NOMO-1 (cell line): ENCODE results near the gene PATE1.
"Not testable (repeated sequence)": the region's sequence is repeated elsewhere in the genome, so short reads cannot be mapped to it uniquely, and the experiment has no call there.

Experiments
- DNase-seq, 2 experiments: peaks; one replicate each; lab custom pipeline; 2025; ENCODE audit not compliant: unreplicated experiment in 2 of 2; lab: John Stamatoyannopoulos, UW

The PATE1 gene, protein sequence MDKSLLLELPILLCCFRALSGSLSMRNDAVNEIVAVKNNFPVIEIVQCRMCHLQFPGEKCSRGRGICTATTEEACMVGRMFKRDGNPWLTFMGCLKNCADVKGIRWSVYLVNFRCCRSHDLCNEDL

GRCh38 chr11:125745979-125746378 lies at the start of gene PATE1:
TSS of gene PATE1 (plus strand) at chr11:125746279. CDS start at chr11:125746305, 26 bp downstream.
- DNase-seq, result no peak

DNA sequence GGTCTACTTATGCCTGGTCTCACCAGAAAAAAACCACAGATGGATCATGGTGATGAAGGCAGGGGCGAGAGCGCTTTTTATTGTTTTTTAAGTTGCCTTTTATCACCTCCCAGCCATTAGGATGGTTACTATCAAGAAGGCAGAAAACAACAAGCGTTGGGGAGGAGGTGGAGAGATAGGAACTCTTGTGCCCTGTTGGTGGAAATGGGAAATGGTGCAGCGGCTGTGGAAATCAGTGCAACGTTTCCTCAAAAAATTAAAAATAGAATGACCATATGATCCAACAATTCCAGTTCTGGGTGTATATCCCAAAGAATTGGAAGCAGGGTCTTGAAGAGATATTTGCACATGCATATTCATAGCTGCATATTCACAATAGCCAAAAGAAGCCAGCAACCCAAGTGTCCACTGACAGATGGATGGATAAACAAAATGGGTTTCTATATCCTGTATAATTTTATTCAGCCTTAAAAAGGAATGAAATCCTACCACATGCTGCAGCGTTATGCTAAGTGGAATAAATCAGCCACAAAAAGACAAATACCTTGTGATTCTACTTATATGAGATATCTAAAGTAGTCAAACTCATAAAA lies 45.0 kb upstream of the PATE1 start:
- no peak for DNase-seq

DNA sequence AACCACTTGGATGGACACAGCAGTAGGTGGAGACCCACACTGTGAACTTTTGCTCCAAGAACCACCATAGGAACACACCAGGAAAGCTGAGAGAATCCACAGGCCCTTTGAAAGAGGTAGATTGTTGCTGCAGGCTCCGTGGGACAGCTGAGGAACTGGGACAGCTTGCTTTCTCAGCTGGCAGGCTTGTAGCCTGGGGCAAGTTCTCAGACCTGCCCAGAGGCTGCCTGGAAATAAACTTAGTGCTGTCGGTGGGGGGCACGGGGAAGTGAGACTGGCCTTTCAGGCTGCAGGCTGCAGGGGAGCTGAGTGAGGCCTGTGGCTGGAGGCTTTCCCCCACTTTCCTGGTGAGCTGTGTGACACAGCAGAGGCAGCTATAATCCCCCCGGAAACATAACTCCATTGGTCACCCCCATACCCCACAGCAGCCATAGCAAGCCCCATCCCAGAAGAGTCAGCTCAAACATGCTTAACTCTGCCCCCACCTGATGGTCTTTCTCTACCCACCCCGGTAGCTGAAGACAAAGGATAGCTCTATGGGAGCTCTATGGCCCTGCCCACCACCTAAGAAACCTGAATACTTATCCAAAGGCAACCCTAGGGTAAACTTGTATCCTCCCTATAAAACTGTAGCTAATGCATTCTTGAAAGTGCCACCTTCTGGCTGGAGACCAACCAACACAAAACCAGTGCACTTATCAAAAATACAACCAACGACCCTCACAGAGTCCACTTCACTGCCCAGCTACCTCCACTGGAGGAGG lies 44.0 kb upstream of the PATE1 start:
- DNase-seq, result no peak

GRCh38 chr11:125704686-125705085 lies 41.4 kb upstream of the PATE1 start:
- not testable (repeated sequence) for DNase-seq

DNA sequence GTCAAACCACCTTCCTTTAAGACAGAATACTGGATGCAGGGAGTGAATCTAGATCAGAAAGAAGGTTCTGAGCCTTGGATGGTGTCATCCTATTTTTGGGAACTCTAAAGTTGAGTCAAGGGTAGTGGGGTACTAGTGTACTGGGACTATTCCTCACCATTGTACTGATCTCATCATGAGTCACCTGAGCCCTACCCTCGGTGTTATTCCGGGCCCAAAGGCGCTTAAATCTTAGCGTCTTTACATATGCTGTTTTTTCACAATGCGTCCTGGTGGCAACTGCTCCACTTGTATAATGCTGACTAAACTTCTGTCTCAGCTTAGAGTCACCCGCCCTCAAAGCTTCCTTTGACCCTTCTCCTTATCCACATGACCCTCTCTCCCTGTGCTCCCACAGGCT lies 25.3 kb upstream of the PATE1 start:
- no peak for DNase-seq

DNA sequence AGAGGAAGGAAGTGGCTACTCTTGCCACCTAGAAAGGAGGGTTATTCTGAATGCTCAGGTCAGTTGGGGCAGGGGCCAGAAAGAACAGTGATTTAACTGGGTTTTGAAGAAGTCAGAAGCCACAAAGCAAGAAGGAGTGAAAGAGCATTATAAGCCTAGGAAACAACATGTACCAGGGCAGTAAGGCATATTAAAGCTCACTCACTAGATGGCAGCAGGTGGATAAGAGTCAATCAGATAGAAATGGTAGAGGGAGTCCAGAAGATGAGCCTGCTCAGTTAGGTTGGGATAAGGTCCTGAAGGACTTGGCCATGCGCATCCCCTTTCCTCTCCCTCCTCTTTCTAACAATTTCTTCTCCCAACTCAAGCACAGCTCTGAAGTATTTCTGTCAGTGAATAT lies 22.0 kb upstream of the PATE1 start:
- no peak for DNase-seq

DNA sequence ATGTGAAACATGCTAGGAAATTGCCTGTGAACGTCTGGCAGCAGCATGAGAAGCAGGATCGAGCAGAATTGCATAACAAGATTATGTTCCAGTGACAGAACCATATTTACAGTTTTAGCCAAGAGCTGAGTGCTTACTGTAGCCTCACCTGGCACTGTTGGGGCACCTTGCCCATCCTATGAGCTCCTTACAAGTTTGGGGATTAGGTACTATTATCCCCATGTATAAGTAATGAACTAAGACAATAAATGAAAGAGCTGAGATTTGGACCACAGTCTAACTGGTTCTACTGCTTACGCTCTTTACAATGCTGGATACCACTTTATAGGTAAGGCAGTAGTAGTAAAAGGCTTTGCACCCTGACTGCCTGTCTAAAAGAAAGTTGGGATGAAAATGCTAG lies 17.1 kb upstream of the PATE1 start:
- no peak for DNase-seq

GRCh38 chr11:125740617-125741016 lies 5.5 kb upstream of the PATE1 start:
- DNase-seq, result no peak

DNA sequence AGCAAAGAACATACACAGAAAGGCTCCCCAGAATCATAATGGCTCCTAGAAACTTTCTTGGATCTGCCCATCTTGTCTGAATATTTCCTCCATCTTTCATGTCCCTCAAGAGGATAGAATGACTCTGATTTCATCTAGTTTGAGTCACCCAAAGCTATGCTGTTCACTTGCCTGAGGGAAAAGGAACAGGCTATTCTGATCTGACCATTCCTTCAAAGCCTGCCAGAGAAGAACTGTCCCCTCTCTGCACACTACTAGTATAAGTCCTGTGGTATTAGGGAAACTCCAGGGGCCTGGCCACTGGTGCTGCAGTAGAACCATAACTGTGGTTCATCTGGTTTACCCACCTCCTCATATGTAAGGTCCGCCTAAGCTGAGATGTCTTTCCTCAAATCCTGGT lies 2.4 kb upstream of the PATE1 start:
- DNase-seq, result no peak

GRCh38 chr11:125750629-125751028 lies 4.5 kb downstream of the PATE1 start:
- DNase-seq, result no peak

DNA sequence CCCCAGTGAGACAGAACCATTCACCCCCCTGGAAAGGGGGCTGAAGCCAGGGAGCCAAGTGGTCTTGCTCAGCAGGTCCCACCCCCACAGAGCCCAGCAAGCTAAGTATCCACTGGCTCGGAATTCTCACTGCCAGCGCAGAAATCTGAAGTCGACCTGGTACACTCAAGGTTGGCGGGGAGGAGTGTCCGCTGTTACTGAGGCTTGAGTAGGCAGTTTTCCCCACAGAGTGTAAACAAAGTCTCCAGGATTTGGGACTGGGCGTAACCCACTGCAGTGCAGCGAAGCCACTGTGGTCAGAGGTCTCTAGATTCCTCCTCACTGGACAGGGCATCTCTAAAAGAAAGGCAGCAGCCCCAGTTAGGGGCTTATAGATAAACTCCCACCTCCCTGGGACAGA lies 10.0 kb downstream of the PATE1 start:
- no peak for DNase-seq

- DNase-seq, result no peak
Measured at GRCh38 chr11:125762445-125762844, 16.4 kb downstream of the PATE1 start.

GRCh38 chr11:125763483-125763882 lies 17.4 kb downstream of the PATE1 start:
- DNase-seq, result no peak

DNA sequence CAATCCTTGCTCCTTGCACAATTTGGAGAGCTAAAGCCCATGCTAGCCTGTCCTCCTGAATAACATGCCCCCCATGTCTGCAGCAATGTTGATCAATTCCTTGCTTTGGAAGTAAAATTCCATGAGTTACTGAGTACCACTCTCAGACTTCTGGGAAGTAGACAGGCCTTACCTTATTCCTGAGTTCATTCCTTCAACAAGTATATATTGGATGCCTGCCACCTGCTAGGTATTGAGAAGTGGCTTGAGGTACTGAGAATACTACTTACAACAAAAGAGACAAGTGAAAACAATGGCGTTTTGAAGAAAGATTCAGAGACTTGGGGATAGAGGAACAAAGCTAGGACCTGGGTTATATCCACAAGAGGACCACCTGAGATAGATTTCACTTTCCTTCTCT lies 20.2 kb downstream of the PATE1 start:
- DNase-seq, result no peak

DNA sequence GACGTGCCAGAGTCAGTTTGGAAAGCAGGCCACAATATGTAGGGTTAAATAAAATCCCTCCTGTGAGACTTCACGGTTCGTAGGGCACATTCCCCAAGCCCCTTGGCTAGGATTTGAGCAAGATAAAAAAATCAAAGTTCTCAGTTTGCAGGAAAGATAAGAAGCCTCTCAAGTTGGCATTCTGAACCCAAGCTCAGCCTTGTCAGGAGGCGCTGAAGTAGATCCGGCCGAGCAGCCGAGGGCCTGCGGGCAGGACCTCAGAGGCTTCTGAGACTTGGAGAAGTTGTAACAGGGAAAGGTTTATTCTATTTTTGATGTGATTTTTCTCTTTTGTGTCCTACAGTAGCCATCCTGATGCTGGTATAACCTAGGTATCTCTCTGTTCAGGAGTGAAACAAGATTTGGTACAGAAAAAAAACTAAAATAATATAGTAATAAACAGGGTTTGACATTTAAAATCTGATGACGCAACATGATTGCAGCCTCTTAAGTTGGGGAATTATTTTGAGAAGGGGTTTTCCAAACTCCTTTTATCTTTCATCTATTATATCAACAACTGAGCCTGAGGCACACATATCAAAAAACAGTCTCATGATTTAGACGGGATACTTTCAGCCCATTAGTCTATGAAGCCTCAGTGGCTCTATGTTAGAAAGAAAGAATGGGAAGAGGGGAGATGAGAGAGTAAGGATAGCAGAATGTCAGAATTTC lies 22.4 kb downstream of the PATE1 start:
- no peak for DNase-seq

DNA sequence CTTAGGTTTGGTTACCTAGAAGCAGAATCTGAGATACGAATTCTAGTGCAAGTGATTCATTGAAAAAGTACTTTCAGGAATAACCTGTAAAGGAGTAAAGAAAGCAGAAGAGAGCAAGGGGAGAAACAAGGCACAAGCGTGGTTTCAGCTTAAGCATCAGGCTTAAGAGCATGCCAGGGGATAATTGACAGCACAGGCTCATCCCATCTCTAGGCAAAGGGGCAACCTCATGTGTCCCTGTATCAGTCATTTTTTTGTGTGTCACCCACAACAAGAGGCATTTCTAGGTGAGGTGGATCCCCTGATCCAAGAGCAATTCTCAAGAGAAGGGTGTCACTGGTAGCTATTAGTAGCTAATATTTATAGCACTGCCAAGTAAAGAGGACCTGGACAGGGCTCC lies 24.5 kb downstream of the PATE1 start:
- DNase-seq, result no peak

- no peak for DNase-seq
Measured at GRCh38 chr11:125772834-125773505, 26.9 kb downstream of the PATE1 start.

- no peak for DNase-seq
Measured at GRCh38 chr11:125773516-125773915, 27.4 kb downstream of the PATE1 start.

DNA sequence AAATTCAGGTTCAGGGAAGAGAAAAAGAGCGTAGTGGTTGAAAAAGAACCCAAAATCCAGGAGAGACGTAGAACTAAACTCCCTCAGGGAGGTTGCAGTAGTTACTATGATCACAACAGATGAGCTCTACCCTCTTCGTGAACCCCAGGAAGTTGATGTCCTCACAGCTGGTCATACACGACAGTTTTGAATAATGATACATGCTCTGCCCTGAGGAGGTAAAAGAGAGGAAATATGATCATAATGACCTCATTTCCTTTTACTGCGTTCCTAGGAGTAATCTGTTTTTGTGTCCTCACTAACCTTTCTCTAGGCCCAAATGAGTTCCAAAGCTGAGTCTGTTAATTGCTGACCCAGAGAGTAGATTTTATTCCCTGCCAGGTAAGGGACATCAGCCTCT lies 31.2 kb downstream of the PATE1 start:
- no peak for DNase-seq

DNA sequence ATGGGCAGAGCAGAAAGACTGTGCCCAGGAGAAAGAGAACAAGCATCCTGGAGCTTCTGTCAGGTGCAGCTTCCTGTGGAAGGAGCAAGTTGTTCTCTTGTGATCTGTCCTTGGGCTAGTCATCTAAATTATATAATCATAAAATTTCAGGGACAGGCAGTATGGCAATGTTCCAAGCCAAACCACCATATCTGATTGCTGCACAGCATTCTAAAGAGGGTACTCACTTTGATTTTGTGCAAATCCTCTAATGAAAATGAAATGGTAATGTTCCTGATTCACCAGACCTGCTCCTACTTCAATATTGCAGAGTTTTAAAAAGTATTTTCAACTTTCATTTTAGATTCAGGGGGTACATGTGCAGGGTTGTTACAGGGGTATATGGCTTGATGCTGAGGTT lies 32.6 kb downstream of the PATE1 start, which contains the start of gene PATE2:
TSS of gene PATE2 (minus strand) at position 101 of the 400 bp plus-strand sequence. CDS start at position 46, 55 bp downstream.
- DNase-seq, result no peak

GRCh38 chr11:125784678-125785077 lies 38.6 kb downstream of the PATE1 start:
- DNase-seq, result no peak
